ENCODE data around the gene FBXW11. TPM values are rescaled to one million over a fixed set of nuclear protein-coding genes. Genes with fewer than 3 reads are reported as not detected.
A peak's percentile ranks its signal among the peaks of the same experiment; 100 is the strongest.

FBXW11 gene
- total RNA-seq, 2 donors from 2014 or later = 29.0 to 64.6 TPM

GRCh38 chr5:171969288-171969880 is 37.1 kb downstream of the FBXW11 start:
- Histone ChIP-seq H3K4me1 (peaks cover 66% of the 10 kb centered on the region), H3K27me3 (no peaks in the 10 kb centered on the region), H3K27ac (no peak overlapping the region), H3K4me3 (no peak overlapping the region), H3K36me3 (replicated peaks in 1 of 2; ENCODE audit: insufficient read depth in 1 of 2, low read depth in 2 of 2) (no peaks in the 10 kb centered on the region), H3K9me3 (no peaks in the 10 kb centered on the region)
- ATAC-seq = no peak
- TF ChIP-seq POLR2A (IDR thresholded peaks at IDR 0.05) = no peak
- TF ChIP-seq CTCF (IDR thresholded peaks at IDR 0.05) = no peak
- WGBS, 2 donors = 85 to 86% methylated on average over 4 of the region's 4 CpGs
- DNase-seq = no peak
- intact Hi-C loops (cut with DNase I) = no loop called here

GRCh38 chr5:171968531-171968930 is 37.9 kb downstream of the FBXW11 start:
- H3K27ac ChIP-seq = no peak overlapping the region
- intact Hi-C loops (cut with DNase I) = no loop called here
- H3K4me1 ChIP-seq = peaks cover 67% of the 10 kb centered on the region
- 56 to 81% methylated on average over 3 of the region's 3 CpGs for WGBS, 2 donors
- no peak for DNase-seq
- no peaks in the 10 kb centered on the region for H3K36me3 ChIP-seq (replicated peaks in 1 of 2; ENCODE audit: insufficient read depth in 1 of 2, low read depth in 2 of 2)
- no peak for ATAC-seq
- no peak overlapping the region for H3K4me3 ChIP-seq
- no peak for TF ChIP-seq CTCF (IDR thresholded peaks at IDR 0.05)
- no peaks in the 10 kb centered on the region for H3K27me3 ChIP-seq
- H3K9me3 ChIP-seq = no peaks in the 10 kb centered on the region

- Histone ChIP-seq H3K4me3 (no peak overlapping the region), H3K9me3 (no peaks in the 10 kb centered on the region), H3K36me3 (replicated peaks in 1 of 2; ENCODE audit: insufficient read depth in 1 of 2, low read depth in 2 of 2) (no peaks in the 10 kb centered on the region), H3K4me1 (peaks cover 69% of the 10 kb centered on the region), H3K27me3 (no peaks in the 10 kb centered on the region), H3K27ac (peak overlapping the region in 1 of 4 donors; percentile 35)
- TF ChIP-seq POLR2A (IDR thresholded peaks at IDR 0.05) (no peak), CTCF (IDR thresholded peaks at IDR 0.05) (no peak)
- no peak for DNase-seq
- intact Hi-C loops (cut with DNase I) = no loop called here
- WGBS, 2 donors = 15 to 19% methylated on average over 2 of the region's 2 CpGs
- no peak for ATAC-seq
These were observed 39.5 kb downstream of the FBXW11 start for GRCh38 chr5:171966964-171967363.

GRCh38 chr5:171966270-171966669 is 40.2 kb downstream of the FBXW11 start:
- no peak for TF ChIP-seq CTCF (IDR thresholded peaks at IDR 0.05)
- no peak for TF ChIP-seq POLR2A (IDR thresholded peaks at IDR 0.05)
- H3K9me3 ChIP-seq = no peaks in the 10 kb centered on the region
- DNase-seq = no peak
- H3K27me3 ChIP-seq = no peaks in the 10 kb centered on the region
- intact Hi-C loops (cut with DNase I) = no loop called here
- H3K27ac ChIP-seq = peak overlapping the region in 1 of 4 donors; percentile 35
- H3K4me1 ChIP-seq = peaks cover 67% of the 10 kb centered on the region
- H3K4me3 ChIP-seq = no peak overlapping the region
- WGBS, 2 donors = 73 to 80% methylated on average over 2 of the region's 2 CpGs
- ATAC-seq = no peak
- no peaks in the 10 kb centered on the region for H3K36me3 ChIP-seq (replicated peaks in 1 of 2; ENCODE audit: insufficient read depth in 1 of 2, low read depth in 2 of 2)

- Histone ChIP-seq H3K9me3 (no peaks in the 10 kb centered on the region), H3K27me3 (no peaks in the 10 kb centered on the region), H3K4me3 (no peak overlapping the region), H3K4me1 (peaks cover 65% of the 10 kb centered on the region), H3K36me3 (replicated peaks in 1 of 2; ENCODE audit: insufficient read depth in 1 of 2, low read depth in 2 of 2) (no peaks in the 10 kb centered on the region), H3K27ac (no peak overlapping the region)
- DNase-seq (no peak), ATAC-seq (no peak)
- intact Hi-C loops (cut with DNase I) = no loop called here
- TF ChIP-seq CTCF (IDR thresholded peaks at IDR 0.05) = no peak
- no peak for TF ChIP-seq POLR2A (IDR thresholded peaks at IDR 0.05)
- WGBS, 2 donors = 64 to 65% methylated on average over 6 of the region's 6 CpGs
These were observed 40.7 kb downstream of the FBXW11 start for GRCh38 chr5:171965745-171966144.

All from body of pancreas (tissue), 4 donors.